ENCODE results near the gene FMN2.

- TF ChIP-seq, protein P1, sequence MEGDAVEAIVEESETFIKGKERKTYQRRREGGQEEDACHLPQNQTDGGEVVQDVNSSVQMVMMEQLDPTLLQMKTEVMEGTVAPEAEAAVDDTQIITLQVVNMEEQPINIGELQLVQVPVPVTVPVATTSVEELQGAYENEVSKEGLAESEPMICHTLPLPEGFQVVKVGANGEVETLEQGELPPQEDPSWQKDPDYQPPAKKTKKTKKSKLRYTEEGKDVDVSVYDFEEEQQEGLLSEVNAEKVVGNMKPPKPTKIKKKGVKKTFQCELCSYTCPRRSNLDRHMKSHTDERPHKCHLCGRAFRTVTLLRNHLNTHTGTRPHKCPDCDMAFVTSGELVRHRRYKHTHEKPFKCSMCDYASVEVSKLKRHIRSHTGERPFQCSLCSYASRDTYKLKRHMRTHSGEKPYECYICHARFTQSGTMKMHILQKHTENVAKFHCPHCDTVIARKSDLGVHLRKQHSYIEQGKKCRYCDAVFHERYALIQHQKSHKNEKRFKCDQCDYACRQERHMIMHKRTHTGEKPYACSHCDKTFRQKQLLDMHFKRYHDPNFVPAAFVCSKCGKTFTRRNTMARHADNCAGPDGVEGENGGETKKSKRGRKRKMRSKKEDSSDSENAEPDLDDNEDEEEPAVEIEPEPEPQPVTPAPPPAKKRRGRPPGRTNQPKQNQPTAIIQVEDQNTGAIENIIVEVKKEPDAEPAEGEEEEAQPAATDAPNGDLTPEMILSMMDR (IDR thresholded peaks at IDR 0.05) = no peak
- no peak for TF ChIP-seq POLR2A (IDR thresholded peaks at IDR 0.05)
- TF ChIP-seq EP300 (IDR thresholded peaks at IDR 0.05; ENCODE audit: low read depth) = no peak
Observed at GRCh38 chr1:240241278-240241677, 149.6 kb downstream of the FMN2 start.
